Measurements from ENCODE around the gene GNPAT. TPM values are rescaled to one million over a fixed set of nuclear protein-coding genes. Genes with fewer than 3 reads are reported as not detected.

The GNPAT gene
- total and polyA plus RNA-seq, 2 experiments from 2014 or later, result 37.6 to 47.2 TPM

GRCh38 chr1:231286603-231287002 is 45.6 kb downstream of the GNPAT start:
- Histone ChIP-seq H3K79me2 (ENCODE audit: insufficient read depth) (no peaks in the 10 kb centered on the region), H3K9me3 (ENCODE audit: low read depth) (no peaks in the 10 kb centered on the region), H2AFZ (no peak overlapping the region), H3K4me1 (ENCODE audit: insufficient read depth) (no peaks in the 10 kb centered on the region), H3K9ac (no peak overlapping the region), H3K36me3 (ENCODE audit: low read depth) (no peaks in the 10 kb centered on the region), H3K27ac (no peak overlapping the region), H3F3A (ENCODE audit: insufficient read depth) (no peaks in the 10 kb centered on the region), H3K4me3 (no peak overlapping the region), H3K9me2 (ENCODE audit: insufficient read depth) (no peaks in the 10 kb centered on the region), H3K27me3 (replicated peaks; ENCODE audit: insufficient read depth) (no peaks in the 10 kb centered on the region), H3K4me2 (ENCODE audit: unreplicated experiment) (no peak overlapping the region), H4K20me1 (ENCODE audit: insufficient read depth) (no peaks in the 10 kb centered on the region)
- in situ Hi-C loops (cut with MboI), result no loop called here
- TF ChIP-seq EZH2 (IDR thresholded peaks at IDR 0.05; ENCODE audit: insufficient read depth, poor library complexity, severe bottlenecking), result no peak
- TF ChIP-seq EZH2phosphoT487 (IDR thresholded peaks at IDR 0.05; ENCODE audit: insufficient read depth, low read depth), result no peak
- 96% methylated on average over 6 of the region's 6 CpGs for WGBS, 2 experiments (ENCODE audit: low coverage in 1 of 2, low lambda C conversion rate in 2 of 2, missing lambda C conversion rate in 2 of 2)
- DNase-seq, result no peak

- no peak for DNase-seq
- 82 to 83% methylated on average over 4 of the region's 4 CpGs for WGBS, 2 experiments (ENCODE audit: low coverage in 1 of 2, low lambda C conversion rate in 2 of 2, missing lambda C conversion rate in 2 of 2)
- in situ Hi-C loops (cut with MboI), result no loop called here
Observed at GRCh38 chr1:231295938-231296337, 54.9 kb downstream of the GNPAT start.

GRCh38 chr1:231301990-231302389 is 61.0 kb downstream of the GNPAT start:
- no peak overlapping the region for H3K4me2 ChIP-seq (ENCODE audit: unreplicated experiment)
- H3K9me2 ChIP-seq (ENCODE audit: insufficient read depth), result no peaks in the 10 kb centered on the region
- H3K27me3 ChIP-seq (replicated peaks; ENCODE audit: insufficient read depth), result no peaks in the 10 kb centered on the region
- H3K36me3 ChIP-seq (ENCODE audit: low read depth), result no peaks in the 10 kb centered on the region
- no peaks in the 10 kb centered on the region for H3K79me2 ChIP-seq (ENCODE audit: insufficient read depth)
- WGBS, 2 experiments (ENCODE audit: low coverage in 1 of 2, low lambda C conversion rate in 2 of 2, missing lambda C conversion rate in 2 of 2), result 66 to 75% methylated on average over 3 of the region's 3 CpGs
- no peak overlapping the region for H2AFZ ChIP-seq
- no peaks in the 10 kb centered on the region for H3K4me1 ChIP-seq (ENCODE audit: insufficient read depth)
- no peak overlapping the region for H3K27ac ChIP-seq
- H4K20me1 ChIP-seq (ENCODE audit: insufficient read depth), result no peaks in the 10 kb centered on the region
- no peak overlapping the region for H3K4me3 ChIP-seq
- TF ChIP-seq EZH2phosphoT487 (IDR thresholded peaks at IDR 0.05; ENCODE audit: insufficient read depth, low read depth), result no peak
- H3K9ac ChIP-seq, result no peak overlapping the region
- in situ Hi-C loops (cut with MboI), result no loop called here
- H3F3A ChIP-seq (ENCODE audit: insufficient read depth), result no peaks in the 10 kb centered on the region
- no peak for DNase-seq
- no peaks in the 10 kb centered on the region for H3K9me3 ChIP-seq (ENCODE audit: low read depth)

More at GRCh38 chr1:231295938-231296337, 54.9 kb downstream of the GNPAT start:
- Histone ChIP-seq H3K9ac (no peak overlapping the region), H3K9me2 (ENCODE audit: insufficient read depth) (no peaks in the 10 kb centered on the region), H2AFZ (no peak overlapping the region), H4K20me1 (ENCODE audit: insufficient read depth) (no peaks in the 10 kb centered on the region), H3K4me1 (ENCODE audit: insufficient read depth) (no peaks in the 10 kb centered on the region), H3F3A (ENCODE audit: insufficient read depth) (no peaks in the 10 kb centered on the region), H3K4me3 (no peak overlapping the region), H3K27me3 (replicated peaks; ENCODE audit: insufficient read depth) (no peaks in the 10 kb centered on the region), H3K27ac (no peak overlapping the region), H3K9me3 (ENCODE audit: low read depth) (no peaks in the 10 kb centered on the region), H3K36me3 (ENCODE audit: low read depth) (no peaks in the 10 kb centered on the region), H3K4me2 (ENCODE audit: unreplicated experiment) (no peak overlapping the region), H3K79me2 (ENCODE audit: insufficient read depth) (no peaks in the 10 kb centered on the region)
- no peak for TF ChIP-seq EZH2 (IDR thresholded peaks at IDR 0.05; ENCODE audit: insufficient read depth, poor library complexity, severe bottlenecking)

- no peaks in the 10 kb centered on the region for H4K20me1 ChIP-seq (ENCODE audit: insufficient read depth)
- WGBS, 2 experiments (ENCODE audit: low coverage in 1 of 2, low lambda C conversion rate in 2 of 2, missing lambda C conversion rate in 2 of 2), result 85 to 86% methylated on average over 10 of the region's 10 CpGs
- H3K4me1 ChIP-seq (ENCODE audit: insufficient read depth), result no peaks in the 10 kb centered on the region
- no peak overlapping the region for H3K9ac ChIP-seq
- H3K9me3 ChIP-seq (ENCODE audit: low read depth), result no peaks in the 10 kb centered on the region
- H3K4me3 ChIP-seq, result no peak overlapping the region
- H3K27me3 ChIP-seq (replicated peaks; ENCODE audit: insufficient read depth), result no peaks in the 10 kb centered on the region
- H2AFZ ChIP-seq, result no peak overlapping the region
- in situ Hi-C loops (cut with MboI), result no loop called here
- TF ChIP-seq EZH2 (IDR thresholded peaks at IDR 0.05; ENCODE audit: insufficient read depth, poor library complexity, severe bottlenecking) (no peak), EZH2phosphoT487 (IDR thresholded peaks at IDR 0.05; ENCODE audit: insufficient read depth, low read depth) (no peak)
- H3K27ac ChIP-seq, result no peak overlapping the region
- no peak overlapping the region for H3K4me2 ChIP-seq (ENCODE audit: unreplicated experiment)
- no peak for DNase-seq
- no peaks in the 10 kb centered on the region for H3K36me3 ChIP-seq (ENCODE audit: low read depth)
- no peaks in the 10 kb centered on the region for H3K79me2 ChIP-seq (ENCODE audit: insufficient read depth)
- no peaks in the 10 kb centered on the region for H3F3A ChIP-seq (ENCODE audit: insufficient read depth)
- H3K9me2 ChIP-seq (ENCODE audit: insufficient read depth), result no peaks in the 10 kb centered on the region
Observed at GRCh38 chr1:231310391-231310934, 69.5 kb downstream of the GNPAT start.
